Measurements from ENCODE around the gene SPINT2.

DNA sequence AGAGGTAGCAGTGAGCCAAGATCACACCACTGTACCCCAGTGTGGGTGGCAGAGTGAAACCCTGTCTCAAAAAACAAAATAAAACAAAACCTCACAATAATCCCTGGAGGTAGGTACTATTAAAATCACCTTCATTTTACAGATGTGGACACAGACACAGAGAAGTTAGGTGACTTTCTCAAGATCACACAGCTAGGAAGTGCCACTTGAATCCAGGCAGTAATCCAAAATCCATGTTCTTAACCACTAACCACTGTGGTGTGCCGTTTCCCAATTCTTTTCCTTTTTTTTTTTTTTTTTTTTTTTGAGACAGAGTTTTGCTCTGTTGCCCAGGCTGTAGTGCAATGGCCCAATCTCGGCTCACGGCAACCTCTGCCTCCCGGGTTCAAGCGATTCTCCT, 17.2 kb upstream of the SPINT2 start:
- TF ChIP-seq, protein P1, sequence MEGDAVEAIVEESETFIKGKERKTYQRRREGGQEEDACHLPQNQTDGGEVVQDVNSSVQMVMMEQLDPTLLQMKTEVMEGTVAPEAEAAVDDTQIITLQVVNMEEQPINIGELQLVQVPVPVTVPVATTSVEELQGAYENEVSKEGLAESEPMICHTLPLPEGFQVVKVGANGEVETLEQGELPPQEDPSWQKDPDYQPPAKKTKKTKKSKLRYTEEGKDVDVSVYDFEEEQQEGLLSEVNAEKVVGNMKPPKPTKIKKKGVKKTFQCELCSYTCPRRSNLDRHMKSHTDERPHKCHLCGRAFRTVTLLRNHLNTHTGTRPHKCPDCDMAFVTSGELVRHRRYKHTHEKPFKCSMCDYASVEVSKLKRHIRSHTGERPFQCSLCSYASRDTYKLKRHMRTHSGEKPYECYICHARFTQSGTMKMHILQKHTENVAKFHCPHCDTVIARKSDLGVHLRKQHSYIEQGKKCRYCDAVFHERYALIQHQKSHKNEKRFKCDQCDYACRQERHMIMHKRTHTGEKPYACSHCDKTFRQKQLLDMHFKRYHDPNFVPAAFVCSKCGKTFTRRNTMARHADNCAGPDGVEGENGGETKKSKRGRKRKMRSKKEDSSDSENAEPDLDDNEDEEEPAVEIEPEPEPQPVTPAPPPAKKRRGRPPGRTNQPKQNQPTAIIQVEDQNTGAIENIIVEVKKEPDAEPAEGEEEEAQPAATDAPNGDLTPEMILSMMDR (conservative IDR thresholded peaks at IDR 0.05; ENCODE audit: low read length), result no peak
- TF ChIP-seq EZH2phosphoT487 (IDR thresholded peaks at IDR 0.05; ENCODE audit: borderline replicate concordance, low read depth, low read length), result no peak
